A204.1 (cell line): ENCODE data around the gene GRIN1.

Source experiments
- FAIRE-seq: peaks from 2 replicates; lab custom pipeline; 2012; peaks lifted over from hg19 to GRCh38; lab: Jason Lieb, UNC

The GRIN1 gene

GRCh38 chr9:137148242-137148641, 9.3 kb downstream of the GRIN1 start:
- FAIRE-seq, result no peak

GRCh38 chr9:137148661-137149060, 9.7 kb downstream of the GRIN1 start:
- no peak for FAIRE-seq

GRCh38 chr9:137149363-137149762, 10.4 kb downstream of the GRIN1 start:
- FAIRE-seq, result no peak

GRCh38 chr9:137149942-137150616, 11.1 kb downstream of the GRIN1 start:
- FAIRE-seq, result no peak

GRCh38 chr9:137150617-137151457, 11.9 kb downstream of the GRIN1 start:
- FAIRE-seq, result no peak

- FAIRE-seq, result no peak
Observed at GRCh38 chr9:137152844-137153405, 14.0 kb downstream of the GRIN1 start.

- FAIRE-seq, result no peak
Observed at GRCh38 chr9:137156567-137157375, 17.8 kb downstream of the GRIN1 start.

- no peak for FAIRE-seq
Observed at GRCh38 chr9:137157618-137158415, 18.9 kb downstream of the GRIN1 start.

GRCh38 chr9:137158625-137159024, 19.7 kb downstream of the GRIN1 start:
- FAIRE-seq, result no peak

GRCh38 chr9:137159105-137160053, 20.4 kb downstream of the GRIN1 start:
- FAIRE-seq, result no peak

GRCh38 chr9:137160054-137160425, 21.1 kb downstream of the GRIN1 start:
- no peak for FAIRE-seq

- no peak for FAIRE-seq
Observed at GRCh38 chr9:137160716-137161557, 22.0 kb downstream of the GRIN1 start.

GRCh38 chr9:137161558-137162486, 22.9 kb downstream of the GRIN1 start:
- no peak for FAIRE-seq

- FAIRE-seq, result no peak
Observed at GRCh38 chr9:137162505-137163364, 23.8 kb downstream of the GRIN1 start.

GRCh38 chr9:137163365-137163715, 24.4 kb downstream of the GRIN1 start:
- no peak for FAIRE-seq

GRCh38 chr9:137163805-137164204, 24.9 kb downstream of the GRIN1 start:
- FAIRE-seq, result no peak
